HL-60 (cell line): ENCODE data around the gene FBLN7.

Experiments
- GABPA ChIP-seq: IDR thresholded peaks from 2 replicates; pipeline ENCODE4 v1.6.1; 2012; ENCODE audit warnings: low read depth
- POLR2AphosphoS5 ChIP-seq: IDR thresholded peaks from 2 replicates; pipeline ENCODE4 v1.6.1; 2012; ENCODE audit warnings: low read depth
- REST ChIP-seq: IDR thresholded peaks from 2 replicates; pipeline ENCODE4 v1.6.1; 2012; ENCODE audit warnings: low read depth; ENCODE audit not compliant: insufficient replicate concordance
- TF ChIP-seq, protein P1 (sequence below): IDR thresholded peaks from one replicate; pipeline ENCODE4 v1.5.1; 2011; ENCODE audit warnings: low read length, control low read depth, inconsistent platforms; ENCODE audit not compliant: insufficient read depth

DNA sequence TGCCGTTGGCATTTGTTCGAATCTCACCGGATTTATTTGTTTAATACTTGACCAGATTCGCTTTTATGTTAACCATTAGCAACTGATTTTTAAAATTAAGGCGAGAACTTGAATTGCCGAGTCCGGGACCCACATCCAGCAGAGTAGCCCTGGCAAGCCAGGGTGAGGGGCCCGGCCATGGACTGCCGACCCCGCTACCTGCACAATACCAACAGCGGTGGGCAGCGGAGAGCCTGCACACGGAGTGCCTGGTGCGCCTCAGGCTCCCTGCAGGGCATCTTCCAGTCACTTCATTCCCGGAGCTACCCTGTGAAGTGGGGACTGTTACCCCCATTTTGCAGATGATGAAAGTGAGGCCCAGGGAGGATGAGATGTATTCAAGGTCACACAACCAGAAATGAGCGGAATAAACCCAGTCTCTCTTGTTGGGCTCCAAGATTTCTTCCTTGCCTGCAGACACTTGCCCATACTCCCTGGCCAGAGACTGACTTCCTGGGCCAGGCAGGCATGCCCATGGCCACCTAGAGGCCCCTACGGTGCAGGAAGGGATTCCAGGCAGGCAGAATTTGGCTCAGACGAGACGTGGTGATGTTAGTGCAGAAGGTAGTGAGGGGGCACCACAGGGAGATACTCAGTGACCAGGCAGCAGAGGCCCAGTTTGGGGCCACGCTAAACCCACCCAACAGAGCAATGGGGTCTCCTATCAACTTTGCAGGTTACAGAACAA lies 2.9 kb downstream of the FBLN7 start:
- TF ChIP-seq, protein P1, sequence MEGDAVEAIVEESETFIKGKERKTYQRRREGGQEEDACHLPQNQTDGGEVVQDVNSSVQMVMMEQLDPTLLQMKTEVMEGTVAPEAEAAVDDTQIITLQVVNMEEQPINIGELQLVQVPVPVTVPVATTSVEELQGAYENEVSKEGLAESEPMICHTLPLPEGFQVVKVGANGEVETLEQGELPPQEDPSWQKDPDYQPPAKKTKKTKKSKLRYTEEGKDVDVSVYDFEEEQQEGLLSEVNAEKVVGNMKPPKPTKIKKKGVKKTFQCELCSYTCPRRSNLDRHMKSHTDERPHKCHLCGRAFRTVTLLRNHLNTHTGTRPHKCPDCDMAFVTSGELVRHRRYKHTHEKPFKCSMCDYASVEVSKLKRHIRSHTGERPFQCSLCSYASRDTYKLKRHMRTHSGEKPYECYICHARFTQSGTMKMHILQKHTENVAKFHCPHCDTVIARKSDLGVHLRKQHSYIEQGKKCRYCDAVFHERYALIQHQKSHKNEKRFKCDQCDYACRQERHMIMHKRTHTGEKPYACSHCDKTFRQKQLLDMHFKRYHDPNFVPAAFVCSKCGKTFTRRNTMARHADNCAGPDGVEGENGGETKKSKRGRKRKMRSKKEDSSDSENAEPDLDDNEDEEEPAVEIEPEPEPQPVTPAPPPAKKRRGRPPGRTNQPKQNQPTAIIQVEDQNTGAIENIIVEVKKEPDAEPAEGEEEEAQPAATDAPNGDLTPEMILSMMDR = no peak
- TF ChIP-seq REST (no peak), GABPA (no peak), POLR2AphosphoS5 (no peak)
